GM10266 (cell line): ENCODE data around the gene RAB5IF.

Experiments used
- DNase-seq: peaks from one replicate; pipeline ENCODE4 v3.0.0; 2012; ENCODE audit errors: extremely low spot score
- CTCF ChIP-seq: IDR thresholded peaks from 2 replicates; pipeline ENCODE4 v1.5.1; 2012; ENCODE audit warnings: mild to moderate bottlenecking, low read depth; ENCODE audit not compliant: control insufficient read depth, insufficient read depth; ENCODE audit errors: missing control alignments

RAB5IF gene

GRCh38 chr20:36644706-36645095 lies 39.1 kb downstream of the RAB5IF start:
- no peak for DNase-seq
- no peak for TF ChIP-seq CTCF

GRCh38 chr20:36645353-36645752 lies 39.8 kb downstream of the RAB5IF start:
- DNase-seq: no peak
- no peak for TF ChIP-seq CTCF

- TF ChIP-seq CTCF: no peak
- DNase-seq: peak; percentile 68
Measured at GRCh38 chr20:36645998-36646397, 40.4 kb downstream of the RAB5IF start, which contains the start of gene SLA2. Gene SLA2 (minus strand): TSS chr20:36646196. CDS start chr20:36641335, 4,861 bp downstream.

- TF ChIP-seq CTCF: no peak
- DNase-seq: no peak
Measured at GRCh38 chr20:36646678-36647077, 41.1 kb downstream of the RAB5IF start.

- no peak for TF ChIP-seq CTCF
- DNase-seq: no peak
Measured at GRCh38 chr20:36647196-36648121, 41.9 kb downstream of the RAB5IF start.

GRCh38 chr20:36653456-36653855 lies 47.9 kb downstream of the RAB5IF start:
- DNase-seq: no peak
- no peak for TF ChIP-seq CTCF

- DNase-seq: no peak
Measured at GRCh38 chr20:36654506-36654905, 48.9 kb downstream of the RAB5IF start.

More at GRCh38 chr20:36654506-36654905, 48.9 kb downstream of the RAB5IF start:
- no peak for TF ChIP-seq CTCF
